ENCODE data around the gene CA9.

CA9 gene

GRCh38 chr9:35698231-35698630 is 24.5 kb downstream of the CA9 start:
- Histone ChIP-seq H3K4me3 (ENCODE audit: low read length) (no peak overlapping the region), H3K27me3 (ENCODE audit: insufficient read depth, low read length) (no peaks in the 10 kb centered on the region), H3K9ac (ENCODE audit: low read depth, low read length) (no peak overlapping the region), H3K9me3 (ENCODE audit: insufficient read depth, low read depth, low read length) (no peaks in the 10 kb centered on the region), H3K4me1 (ENCODE audit: insufficient read depth, low read length) (no peaks in the 10 kb centered on the region), H3K27ac (ENCODE audit: low read depth, low read length) (no peak overlapping the region), H3K36me3 (ENCODE audit: insufficient read depth, low read length) (peaks cover 72% of the 10 kb centered on the region)
- WGBS = 95% methylated on average over 5 of the region's 5 CpGs

- Histone ChIP-seq H3K9me3 (ENCODE audit: insufficient read depth, low read depth, low read length) (no peaks in the 10 kb centered on the region), H3K4me1 (ENCODE audit: insufficient read depth, low read length) (no peaks in the 10 kb centered on the region), H3K4me3 (ENCODE audit: low read length) (no peak overlapping the region), H3K9ac (ENCODE audit: low read depth, low read length) (no peak overlapping the region), H3K27ac (ENCODE audit: low read depth, low read length) (no peak overlapping the region), H3K36me3 (ENCODE audit: insufficient read depth, low read length) (peaks cover 90% of the 10 kb centered on the region), H3K27me3 (ENCODE audit: insufficient read depth, low read length) (no peaks in the 10 kb centered on the region)
- WGBS = 93% methylated on average over 11 of the region's 11 CpGs
These were observed 26.3 kb downstream of the CA9 start for GRCh38 chr9:35700031-35700430.

GRCh38 chr9:35700942-35701341 is 27.2 kb downstream of the CA9 start:
- H3K36me3 ChIP-seq (ENCODE audit: insufficient read depth, low read length) = peaks cover 95% of the 10 kb centered on the region
- H3K4me3 ChIP-seq (ENCODE audit: low read length) = no peak overlapping the region
- no peaks in the 10 kb centered on the region for H3K9me3 ChIP-seq (ENCODE audit: insufficient read depth, low read depth, low read length)
- no peaks in the 10 kb centered on the region for H3K27me3 ChIP-seq (ENCODE audit: insufficient read depth, low read length)
- H3K4me1 ChIP-seq (ENCODE audit: insufficient read depth, low read length) = no peaks in the 10 kb centered on the region
- no peak overlapping the region for H3K27ac ChIP-seq (ENCODE audit: low read depth, low read length)
- H3K9ac ChIP-seq (ENCODE audit: low read depth, low read length) = no peak overlapping the region

GRCh38 chr9:35702696-35703095 is 29.0 kb downstream of the CA9 start:
- no peak overlapping the region for H3K27ac ChIP-seq (ENCODE audit: low read depth, low read length)
- H3K36me3 ChIP-seq (ENCODE audit: insufficient read depth, low read length) = peaks cover 98% of the 10 kb centered on the region
- WGBS = 96% methylated on average over 7 of the region's 7 CpGs
- no peak overlapping the region for H3K9ac ChIP-seq (ENCODE audit: low read depth, low read length)
- H3K4me1 ChIP-seq (ENCODE audit: insufficient read depth, low read length) = no peaks in the 10 kb centered on the region
- no peaks in the 10 kb centered on the region for H3K9me3 ChIP-seq (ENCODE audit: insufficient read depth, low read depth, low read length)
- H3K4me3 ChIP-seq (ENCODE audit: low read length) = no peak overlapping the region
- no peaks in the 10 kb centered on the region for H3K27me3 ChIP-seq (ENCODE audit: insufficient read depth, low read length)

- no peak overlapping the region for H3K27ac ChIP-seq (ENCODE audit: low read depth, low read length)
- no peaks in the 10 kb centered on the region for H3K4me1 ChIP-seq (ENCODE audit: insufficient read depth, low read length)
- H3K4me3 ChIP-seq (ENCODE audit: low read length) = no peak overlapping the region
- no peak overlapping the region for H3K9ac ChIP-seq (ENCODE audit: low read depth, low read length)
- H3K9me3 ChIP-seq (ENCODE audit: insufficient read depth, low read depth, low read length) = no peaks in the 10 kb centered on the region
- no peaks in the 10 kb centered on the region for H3K27me3 ChIP-seq (ENCODE audit: insufficient read depth, low read length)
- WGBS = 95% methylated on average over 26 of the region's 26 CpGs
- peaks cover 98% of the 10 kb centered on the region for H3K36me3 ChIP-seq (ENCODE audit: insufficient read depth, low read length)
These were observed 30.4 kb downstream of the CA9 start for GRCh38 chr9:35703906-35704672.

GRCh38 chr9:35705372-35705771 is 31.6 kb downstream of the CA9 start:
- peaks cover 93% of the 10 kb centered on the region for H3K36me3 ChIP-seq (ENCODE audit: insufficient read depth, low read length)
- H3K4me3 ChIP-seq (ENCODE audit: low read length) = no peak overlapping the region
- H3K27ac ChIP-seq (ENCODE audit: low read depth, low read length) = no peak overlapping the region
- H3K27me3 ChIP-seq (ENCODE audit: insufficient read depth, low read length) = no peaks in the 10 kb centered on the region
- H3K9me3 ChIP-seq (ENCODE audit: insufficient read depth, low read depth, low read length) = no peaks in the 10 kb centered on the region
- no peak overlapping the region for H3K9ac ChIP-seq (ENCODE audit: low read depth, low read length)
- WGBS = 89% methylated on average over 8 of the region's 8 CpGs
- H3K4me1 ChIP-seq (ENCODE audit: insufficient read depth, low read length) = no peaks in the 10 kb centered on the region

GRCh38 chr9:35705836-35706430 is 32.2 kb downstream of the CA9 start:
- Histone ChIP-seq H3K36me3 (ENCODE audit: insufficient read depth, low read length) (peaks cover 93% of the 10 kb centered on the region), H3K9ac (ENCODE audit: low read depth, low read length) (no peak overlapping the region), H3K9me3 (ENCODE audit: insufficient read depth, low read depth, low read length) (no peaks in the 10 kb centered on the region), H3K4me1 (ENCODE audit: insufficient read depth, low read length) (no peaks in the 10 kb centered on the region), H3K27ac (ENCODE audit: low read depth, low read length) (no peak overlapping the region), H3K4me3 (ENCODE audit: low read length) (no peak overlapping the region), H3K27me3 (ENCODE audit: insufficient read depth, low read length) (no peaks in the 10 kb centered on the region)
- 95% methylated on average over 7 of the region's 7 CpGs for WGBS

- Histone ChIP-seq H3K9ac (ENCODE audit: low read depth, low read length) (no peak overlapping the region), H3K36me3 (ENCODE audit: insufficient read depth, low read length) (peaks cover 93% of the 10 kb centered on the region), H3K27ac (ENCODE audit: low read depth, low read length) (no peak overlapping the region), H3K4me1 (ENCODE audit: insufficient read depth, low read length) (no peaks in the 10 kb centered on the region), H3K4me3 (ENCODE audit: low read length) (no peak overlapping the region), H3K9me3 (ENCODE audit: insufficient read depth, low read depth, low read length) (no peaks in the 10 kb centered on the region), H3K27me3 (ENCODE audit: insufficient read depth, low read length) (no peaks in the 10 kb centered on the region)
- WGBS = 94% methylated on average over 10 of the region's 10 CpGs
These were observed 33.2 kb downstream of the CA9 start for GRCh38 chr9:35706951-35707350.

GRCh38 chr9:35708146-35708545 is 34.4 kb downstream of the CA9 start:
- Histone ChIP-seq H3K27me3 (ENCODE audit: insufficient read depth, low read length) (no peaks in the 10 kb centered on the region), H3K4me1 (ENCODE audit: insufficient read depth, low read length) (no peaks in the 10 kb centered on the region), H3K4me3 (ENCODE audit: low read length) (no peak overlapping the region), H3K9ac (ENCODE audit: low read depth, low read length) (no peak overlapping the region), H3K9me3 (ENCODE audit: insufficient read depth, low read depth, low read length) (no peaks in the 10 kb centered on the region), H3K27ac (ENCODE audit: low read depth, low read length) (no peak overlapping the region), H3K36me3 (ENCODE audit: insufficient read depth, low read length) (peaks cover 94% of the 10 kb centered on the region)
- WGBS = 89% methylated on average over 4 of the region's 4 CpGs

GRCh38 chr9:35710818-35711500 is 37.2 kb downstream of the CA9 start:
- H3K9ac ChIP-seq (ENCODE audit: low read depth, low read length) = no peak overlapping the region
- H3K36me3 ChIP-seq (ENCODE audit: insufficient read depth, low read length) = peaks cover 92% of the 10 kb centered on the region
- H3K4me1 ChIP-seq (ENCODE audit: insufficient read depth, low read length) = no peaks in the 10 kb centered on the region

More at GRCh38 chr9:35710818-35711500, 37.2 kb downstream of the CA9 start:
- H3K27me3 ChIP-seq (ENCODE audit: insufficient read depth, low read length) = no peaks in the 10 kb centered on the region
- H3K4me3 ChIP-seq (ENCODE audit: low read length) = no peak overlapping the region
- WGBS = 94% methylated on average over 5 of the region's 7 CpGs
- H3K9me3 ChIP-seq (ENCODE audit: insufficient read depth, low read depth, low read length) = no peaks in the 10 kb centered on the region
- H3K27ac ChIP-seq (ENCODE audit: low read depth, low read length) = no peak overlapping the region
